Tibial nerve (tissue), 4 donors: Measurements from ENCODE around the gene EPSTI1. TPM values are rescaled to one million over a fixed set of nuclear protein-coding genes. Genes with fewer than 3 reads are reported as not detected.

ENCODE experiments used
- DNase-seq, 2 donors: peaks; one replicate each; pipeline ENCODE4 v3.0.0-alpha.2; 2019; ENCODE audit warnings: low spot score in 2 of 2
- H3K27ac ChIP-seq, 4 donors: fragments of 200-600 bp; sonication (generic) in 3 of 4; one replicate each; pipeline ENCODE4 v1.5.1; 2017 to 2019; ENCODE audit warnings: mild to moderate bottlenecking in 1 of 4
- H3K27me3 ChIP-seq, 2 donors: fragments of 200-600 bp; sonication (generic) in 1 of 2; one replicate each; pipeline versions ENCODE4 v1.5.1 to v1.6.0; 2017 to 2019
- H3K36me3 ChIP-seq, 3 donors: fragments of 200-600 bp; sonication (generic); one replicate each; pipeline ENCODE4 v1.5.1; 2018 to 2019
- H3K4me1 ChIP-seq, 4 donors: fragments of 200-600 bp; sonication (generic) in 3 of 4; one replicate each; pipeline ENCODE4 v1.5.1; 2017 to 2019
- H3K4me3 ChIP-seq, 4 donors: fragments of 200-600 bp; sonication (generic) in 3 of 4; one replicate each; pipeline ENCODE4 v1.5.1; 2017 to 2019; ENCODE audit warnings: mild to moderate bottlenecking in 1 of 4, moderate library complexity in 1 of 4
- H3K9me3 ChIP-seq, 4 donors: fragments of 200-600 bp; sonication (generic) in 3 of 4; one replicate each; pipeline ENCODE4 v1.5.1; 2017 to 2019
- CTCF ChIP-seq, 5 experiments: fragments of 200-600 bp in 3 of 5; fragments of 450-650 bp in 2 of 5; sonication (generic) in 3 of 5; IDR thresholded peaks; one replicate each; pipeline ENCODE4 v1.5.1; 2016 to 2019; ENCODE audit warnings: antibody characterized with exemption in 5 of 5, mild to moderate bottlenecking in 3 of 5, moderate library complexity in 2 of 5
- EP300 ChIP-seq, 2 donors: sonication (generic); formaldehyde crosslinking; IDR thresholded peaks; one replicate each; pipeline ENCODE4 v1.6.1; 2017; ENCODE audit warnings: antibody characterized with exemption in 2 of 2, mild to moderate bottlenecking in 1 of 2
- POLR2A ChIP-seq, 2 donors: fragments of 450-650 bp; IDR thresholded peaks; one replicate each; pipeline ENCODE4 v1.6.1; 2017; ENCODE audit warnings: antibody characterized with exemption in 2 of 2, mild to moderate bottlenecking in 2 of 2, moderate library complexity in 2 of 2
- WGBS, 2 donors: methylation state at CpG; one replicate each; pipeline ENCODE4 v1.1.5; 2018; 5-methylcytosine and 5-hydroxymethylcytosine counted together
- total RNA-seq, 4 donors: library from RNA; depleted of rRNA; stranded (reverse); fragments of >200 nt; gene quantifications; one replicate each; pipeline ENCODE4 v1.1.0, GENCODE V29; 2016

The EPSTI1 gene
- total RNA-seq, 4 donors from 2014 or later = 1.4 to 16.8 (median 3.3) TPM

GRCh38 chr13:42984691-42985090 is 7.3 kb downstream of the EPSTI1 start:
- DNase-seq = no peak
- no peak for TF ChIP-seq CTCF (IDR thresholded peaks at IDR 0.05)
- TF ChIP-seq POLR2A (IDR thresholded peaks at IDR 0.05) = no peak
- TF ChIP-seq EP300 (IDR thresholded peaks at IDR 0.05) = no peak
- no peak overlapping the region for H3K4me3 ChIP-seq
- no peaks in the 10 kb centered on the region for H3K36me3 ChIP-seq
- no peak overlapping the region for H3K27ac ChIP-seq
- H3K4me1 ChIP-seq = peaks cover 0 to 26% (median 11%) of the 10 kb centered on the region in 4 donors
- WGBS, 2 donors = 58 to 76% methylated on average over 1 of the region's 1 CpG
- H3K9me3 ChIP-seq = no peaks in the 10 kb centered on the region
- H3K27me3 ChIP-seq = no peaks in the 10 kb centered on the region

GRCh38 chr13:42984026-42984425 is 8.0 kb downstream of the EPSTI1 start:
- no peak overlapping the region for H3K27ac ChIP-seq
- H3K9me3 ChIP-seq = no peaks in the 10 kb centered on the region
- TF ChIP-seq CTCF (IDR thresholded peaks at IDR 0.05) = no peak
- no peak for TF ChIP-seq POLR2A (IDR thresholded peaks at IDR 0.05)
- no peak for TF ChIP-seq EP300 (IDR thresholded peaks at IDR 0.05)
- peaks cover 0 to 26% (median 11%) of the 10 kb centered on the region in 4 donors for H3K4me1 ChIP-seq
- no peaks in the 10 kb centered on the region for H3K36me3 ChIP-seq
- H3K4me3 ChIP-seq = no peak overlapping the region
- no peak for DNase-seq
- H3K27me3 ChIP-seq = no peaks in the 10 kb centered on the region

GRCh38 chr13:42981853-42982252 is 10.2 kb downstream of the EPSTI1 start:
- Histone ChIP-seq H3K9me3 (no peaks in the 10 kb centered on the region), H3K4me3 (no peak overlapping the region), H3K27ac (no peak overlapping the region), H3K4me1 (peaks cover 0 to 26% (median 11%) of the 10 kb centered on the region in 4 donors), H3K36me3 (no peaks in the 10 kb centered on the region), H3K27me3 (no peaks in the 10 kb centered on the region)
- WGBS, 2 donors = 86 to 87% methylated on average over 1 of the region's 1 CpG
- no peak for TF ChIP-seq POLR2A (IDR thresholded peaks at IDR 0.05)
- TF ChIP-seq CTCF (IDR thresholded peaks at IDR 0.05) = no peak
- no peak for TF ChIP-seq EP300 (IDR thresholded peaks at IDR 0.05)
- DNase-seq = no peak

- Histone ChIP-seq H3K27ac (no peak overlapping the region), H3K36me3 (no peaks in the 10 kb centered on the region), H3K4me1 (peaks cover 0 to 26% (median 11%) of the 10 kb centered on the region in 4 donors), H3K9me3 (no peaks in the 10 kb centered on the region), H3K27me3 (no peaks in the 10 kb centered on the region), H3K4me3 (no peak overlapping the region)
- WGBS, 2 donors = 26 to 32% methylated on average over 3 of the region's 3 CpGs
- TF ChIP-seq POLR2A (IDR thresholded peaks at IDR 0.05) (no peak), EP300 (IDR thresholded peaks at IDR 0.05) (no peak), CTCF (IDR thresholded peaks at IDR 0.05) (no peak)
- DNase-seq = no peak
Observed at GRCh38 chr13:42981317-42981716, 10.7 kb downstream of the EPSTI1 start.

GRCh38 chr13:42977219-42977659 is 14.8 kb downstream of the EPSTI1 start:
- WGBS, 2 donors = 92 to 97% methylated on average over 1 of the region's 1 CpG
- H3K9me3 ChIP-seq = no peaks in the 10 kb centered on the region
- no peak overlapping the region for H3K27ac ChIP-seq
- DNase-seq = no peak
- H3K27me3 ChIP-seq = no peaks in the 10 kb centered on the region
- TF ChIP-seq EP300 (IDR thresholded peaks at IDR 0.05) (no peak), POLR2A (IDR thresholded peaks at IDR 0.05) (no peak), CTCF (IDR thresholded peaks at IDR 0.05) (no peak)
- peaks cover 0 to 9% (median 3%) of the 10 kb centered on the region in 4 donors for H3K4me1 ChIP-seq
- H3K4me3 ChIP-seq = no peak overlapping the region
- no peaks in the 10 kb centered on the region for H3K36me3 ChIP-seq
